Measurements from ENCODE around the gene M1AP. TPM values are rescaled to one million over a fixed set of nuclear protein-coding genes. Genes with fewer than 3 reads are reported as not detected.
"Not testable (repeated sequence)": the region's sequence is repeated elsewhere in the genome, so short reads cannot be mapped to it uniquely, and the experiment has no call there.

M1AP gene
- total RNA-seq, 4 donors from 2014 or later = not detected

DNA sequence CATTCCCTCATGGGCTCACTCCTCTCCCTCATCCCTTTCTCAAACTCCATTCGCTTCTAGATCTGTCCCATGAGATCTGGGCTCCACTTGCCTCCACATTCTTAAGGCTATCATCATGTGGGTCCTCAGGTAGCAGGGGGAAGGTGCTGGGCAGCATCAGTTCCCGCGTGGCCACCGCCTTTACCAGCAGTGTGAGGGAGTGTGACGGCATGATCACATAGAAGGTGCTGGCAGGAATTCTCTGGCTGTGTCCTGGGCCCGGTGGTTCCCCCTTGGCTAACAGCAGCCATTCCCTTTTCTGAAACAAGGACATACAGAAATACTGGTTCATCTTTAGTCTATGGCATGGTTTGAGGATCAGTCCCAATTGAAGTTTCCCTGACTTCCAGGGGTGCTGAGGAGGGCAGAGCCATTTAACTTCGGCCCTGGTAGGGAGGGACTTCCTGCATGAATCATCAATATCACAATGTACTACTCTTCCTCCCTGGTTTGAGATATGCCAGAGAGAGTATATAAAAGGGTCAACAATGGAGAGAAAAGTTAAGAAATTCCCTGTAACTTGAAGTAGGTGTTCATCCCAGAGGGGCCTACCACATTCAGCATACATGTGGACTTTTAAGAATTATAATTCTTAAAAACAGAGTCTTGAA lies 85.9 kb downstream of the M1AP start:
- H3K27ac ChIP-seq = no peak overlapping the region
- H3K4me1 ChIP-seq = no peaks in the 10 kb centered on the region
- no peaks in the 10 kb centered on the region for H3K27me3 ChIP-seq
- no peaks in the 10 kb centered on the region for H3K9me3 ChIP-seq
- DNase-seq = no peak
- TF ChIP-seq, protein P1, sequence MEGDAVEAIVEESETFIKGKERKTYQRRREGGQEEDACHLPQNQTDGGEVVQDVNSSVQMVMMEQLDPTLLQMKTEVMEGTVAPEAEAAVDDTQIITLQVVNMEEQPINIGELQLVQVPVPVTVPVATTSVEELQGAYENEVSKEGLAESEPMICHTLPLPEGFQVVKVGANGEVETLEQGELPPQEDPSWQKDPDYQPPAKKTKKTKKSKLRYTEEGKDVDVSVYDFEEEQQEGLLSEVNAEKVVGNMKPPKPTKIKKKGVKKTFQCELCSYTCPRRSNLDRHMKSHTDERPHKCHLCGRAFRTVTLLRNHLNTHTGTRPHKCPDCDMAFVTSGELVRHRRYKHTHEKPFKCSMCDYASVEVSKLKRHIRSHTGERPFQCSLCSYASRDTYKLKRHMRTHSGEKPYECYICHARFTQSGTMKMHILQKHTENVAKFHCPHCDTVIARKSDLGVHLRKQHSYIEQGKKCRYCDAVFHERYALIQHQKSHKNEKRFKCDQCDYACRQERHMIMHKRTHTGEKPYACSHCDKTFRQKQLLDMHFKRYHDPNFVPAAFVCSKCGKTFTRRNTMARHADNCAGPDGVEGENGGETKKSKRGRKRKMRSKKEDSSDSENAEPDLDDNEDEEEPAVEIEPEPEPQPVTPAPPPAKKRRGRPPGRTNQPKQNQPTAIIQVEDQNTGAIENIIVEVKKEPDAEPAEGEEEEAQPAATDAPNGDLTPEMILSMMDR (IDR thresholded peaks at IDR 0.05) = no peak
- TF ChIP-seq POLR2A (IDR thresholded peaks at IDR 0.05) = no peak
- H3K4me3 ChIP-seq = no peak overlapping the region
- no peaks in the 10 kb centered on the region for H3K36me3 ChIP-seq

DNA sequence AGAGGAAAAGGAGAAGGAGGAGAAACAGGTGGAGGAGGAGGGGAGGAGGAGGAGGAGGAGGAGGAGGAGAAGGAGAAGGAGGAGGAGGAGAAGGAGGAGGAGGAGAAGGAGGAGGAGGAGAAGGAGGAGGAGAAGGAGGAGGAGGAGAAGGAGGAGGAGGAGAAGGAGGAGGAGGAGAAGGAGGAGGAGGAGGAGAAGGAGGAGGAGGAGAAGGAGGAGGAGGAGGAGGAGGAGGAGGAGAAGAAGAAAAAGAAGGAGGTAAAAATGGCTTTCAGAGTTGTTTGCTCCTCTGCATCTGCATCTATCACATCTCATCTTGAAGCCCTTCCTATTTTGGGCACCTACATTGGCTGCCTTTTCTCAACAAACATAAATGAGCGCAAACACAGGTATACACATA lies 87.1 kb downstream of the M1AP start:
- H3K27ac ChIP-seq, H3K36me3 ChIP-seq, H3K4me1 ChIP-seq: not testable (repeated sequence)

DNA sequence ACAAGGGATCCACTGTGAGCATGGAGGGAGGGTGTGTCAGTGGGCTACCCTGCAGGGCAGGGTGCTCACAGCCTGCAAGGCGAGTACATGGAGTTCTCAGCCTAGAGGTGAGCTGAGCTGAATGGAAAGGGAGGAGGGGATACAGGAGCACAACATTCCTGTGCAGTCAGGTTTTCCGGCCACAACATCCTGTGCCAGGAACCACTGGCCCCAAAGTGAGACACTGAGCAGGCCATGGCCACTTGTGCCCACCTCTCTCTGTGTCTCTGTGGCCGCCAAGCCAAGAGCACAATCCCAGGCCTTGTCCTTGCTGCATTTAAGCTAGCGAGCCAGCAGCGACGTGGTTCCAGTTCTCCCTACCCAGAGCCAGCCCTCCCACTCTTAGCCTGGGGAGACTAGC lies 87.5 kb downstream of the M1AP start:
- Histone ChIP-seq H3K36me3 (peaks cover 0 to 7% (median 0%) of the 10 kb centered on the region in 3 donors), H3K27me3 (no peaks in the 10 kb centered on the region), H3K27ac (no peak overlapping the region), H3K9me3 (no peaks in the 10 kb centered on the region), H3K4me1 (peaks cover 0 to 3% (median 0%) of the 10 kb centered on the region in 4 donors), H3K4me3 (no peak overlapping the region)
- TF ChIP-seq, protein P1 (IDR thresholded peaks at IDR 0.05) = no peak
- no peak for TF ChIP-seq POLR2A (IDR thresholded peaks at IDR 0.05)
- no peak for DNase-seq

More for the DNA sequence above, 87.1 kb downstream of the M1AP start:
- not testable (repeated sequence) for H3K4me3 ChIP-seq, H3K9me3 ChIP-seq, DNase-seq, H3K27me3 ChIP-seq

DNA sequence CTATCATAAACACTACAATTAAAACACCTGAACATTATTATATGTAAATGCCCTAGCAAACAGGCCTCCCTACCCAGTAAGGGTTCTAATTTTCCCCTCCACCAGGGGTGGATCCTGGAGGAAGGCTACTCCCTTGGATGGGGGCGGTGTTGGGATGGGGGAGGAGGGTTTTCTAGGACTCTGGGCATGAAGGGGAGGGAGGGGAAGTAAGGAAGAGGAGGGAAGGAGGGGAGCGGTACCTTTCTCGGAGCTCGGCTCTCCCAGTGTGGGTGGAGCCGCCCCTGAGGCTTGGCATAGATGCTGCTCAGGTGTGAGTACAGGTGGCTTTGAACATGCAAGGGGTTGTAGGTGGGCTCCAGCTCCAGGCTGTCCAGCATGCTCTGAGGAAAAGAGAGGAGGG lies 88.2 kb downstream of the M1AP start:
- Histone ChIP-seq H3K4me1 (peaks cover 0 to 9% (median 4%) of the 10 kb centered on the region in 4 donors), H3K36me3 (peaks cover 0 to 7% (median 0%) of the 10 kb centered on the region in 3 donors), H3K27me3 (no peaks in the 10 kb centered on the region), H3K4me3 (no peak overlapping the region), H3K9me3 (no peaks in the 10 kb centered on the region), H3K27ac (no peak overlapping the region)
- no peak for DNase-seq
- no peak for TF ChIP-seq POLR2A (IDR thresholded peaks at IDR 0.05)
- TF ChIP-seq, protein P1 (IDR thresholded peaks at IDR 0.05) = no peak

DNA sequence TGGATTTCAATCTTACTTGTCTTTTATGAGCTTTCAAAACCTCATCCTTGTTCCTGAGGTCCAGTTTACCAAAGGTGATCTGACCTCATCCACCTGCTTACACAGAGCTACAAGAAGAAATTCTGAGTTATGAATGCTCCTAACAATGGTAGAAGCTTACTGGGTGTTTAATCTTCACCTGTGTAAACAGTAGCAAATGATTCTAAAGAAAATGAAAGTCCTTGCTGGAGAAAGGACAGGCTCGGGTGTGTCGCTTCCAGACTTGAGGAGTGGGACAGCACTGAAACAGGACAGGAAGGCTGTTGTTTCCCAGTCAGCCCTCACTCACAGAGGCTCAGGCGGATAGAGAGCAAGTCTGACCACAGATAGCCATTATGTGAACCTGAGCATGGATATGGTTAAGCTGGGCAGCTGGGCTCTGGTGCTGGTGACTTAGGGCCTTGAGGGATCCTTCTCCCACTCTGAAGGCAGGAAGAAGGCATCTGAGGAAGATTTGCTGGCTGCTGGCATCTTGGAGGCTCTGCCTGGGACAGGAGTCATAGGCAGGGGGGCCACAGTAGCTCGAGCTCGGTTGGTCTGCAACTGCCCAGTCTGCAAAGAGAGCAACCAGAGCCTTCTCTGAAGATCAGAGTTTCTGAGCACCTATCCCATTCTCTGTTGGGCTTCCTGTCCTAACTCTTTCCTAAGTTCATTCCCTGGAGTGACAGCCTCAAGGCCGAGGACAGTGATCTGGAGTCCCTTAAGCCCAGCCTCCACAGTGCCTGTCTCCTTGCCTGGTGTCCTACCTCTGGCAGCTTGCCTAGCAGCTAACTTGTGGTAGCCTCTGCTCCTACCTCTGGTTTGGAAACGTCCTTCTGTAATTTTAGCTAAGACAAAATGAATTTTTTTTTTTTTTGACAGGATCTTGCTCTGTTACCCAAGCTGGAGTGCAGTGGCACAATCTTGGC lies 89.6 kb downstream of the M1AP start:
- Histone ChIP-seq H3K4me3 (no peak overlapping the region), H3K27me3 (no peaks in the 10 kb centered on the region), H3K4me1 (peaks cover 0 to 14% (median 4%) of the 10 kb centered on the region in 4 donors), H3K36me3 (peaks cover 0 to 7% (median 0%) of the 10 kb centered on the region in 3 donors), H3K9me3 (no peaks in the 10 kb centered on the region), H3K27ac (no peak overlapping the region)
- DNase-seq = no peak
- TF ChIP-seq POLR2A (IDR thresholded peaks at IDR 0.05) = no peak

DNA sequence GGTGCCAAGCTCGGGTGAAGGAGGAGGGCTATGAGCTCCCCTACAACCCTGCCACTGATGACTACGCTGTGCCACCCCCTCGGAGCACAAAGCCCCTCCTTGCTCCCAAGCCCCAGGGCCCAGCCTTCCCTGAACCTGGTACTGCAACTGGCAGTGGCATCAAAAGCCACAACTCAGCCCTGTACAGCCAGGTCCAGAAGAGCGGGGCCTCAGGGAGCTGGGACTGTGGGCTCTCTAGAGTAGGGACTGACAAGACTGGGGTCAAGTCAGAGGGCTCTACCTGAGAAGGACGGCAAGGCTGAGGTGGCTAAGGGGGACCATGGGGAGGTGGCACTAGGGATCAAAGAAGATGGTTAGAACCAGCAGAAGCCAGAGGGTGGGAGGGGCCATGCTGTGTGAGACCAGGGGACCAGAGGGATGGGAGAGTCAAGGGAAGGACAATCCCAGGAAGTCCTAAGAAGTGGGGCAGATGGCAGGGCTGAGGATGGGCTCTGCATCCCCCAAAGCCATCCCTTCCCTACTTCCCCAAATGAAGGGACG lies 91.2 kb downstream of the M1AP start:
- Histone ChIP-seq H3K4me3 (no peak overlapping the region), H3K27ac (no peak overlapping the region), H3K9me3 (no peaks in the 10 kb centered on the region), H3K27me3 (no peaks in the 10 kb centered on the region), H3K36me3 (peaks cover 0 to 7% (median 0%) of the 10 kb centered on the region in 3 donors), H3K4me1 (peaks cover 0 to 18% (median 4%) of the 10 kb centered on the region in 4 donors)
- TF ChIP-seq POLR2A (IDR thresholded peaks at IDR 0.05) = no peak
- TF ChIP-seq, protein P1 (IDR thresholded peaks at IDR 0.05) = no peak
- DNase-seq = no peak

Measured in Peyer's patch (tissue), 4 donors.